ENCODE data around the gene ANKRD33B.

DNA sequence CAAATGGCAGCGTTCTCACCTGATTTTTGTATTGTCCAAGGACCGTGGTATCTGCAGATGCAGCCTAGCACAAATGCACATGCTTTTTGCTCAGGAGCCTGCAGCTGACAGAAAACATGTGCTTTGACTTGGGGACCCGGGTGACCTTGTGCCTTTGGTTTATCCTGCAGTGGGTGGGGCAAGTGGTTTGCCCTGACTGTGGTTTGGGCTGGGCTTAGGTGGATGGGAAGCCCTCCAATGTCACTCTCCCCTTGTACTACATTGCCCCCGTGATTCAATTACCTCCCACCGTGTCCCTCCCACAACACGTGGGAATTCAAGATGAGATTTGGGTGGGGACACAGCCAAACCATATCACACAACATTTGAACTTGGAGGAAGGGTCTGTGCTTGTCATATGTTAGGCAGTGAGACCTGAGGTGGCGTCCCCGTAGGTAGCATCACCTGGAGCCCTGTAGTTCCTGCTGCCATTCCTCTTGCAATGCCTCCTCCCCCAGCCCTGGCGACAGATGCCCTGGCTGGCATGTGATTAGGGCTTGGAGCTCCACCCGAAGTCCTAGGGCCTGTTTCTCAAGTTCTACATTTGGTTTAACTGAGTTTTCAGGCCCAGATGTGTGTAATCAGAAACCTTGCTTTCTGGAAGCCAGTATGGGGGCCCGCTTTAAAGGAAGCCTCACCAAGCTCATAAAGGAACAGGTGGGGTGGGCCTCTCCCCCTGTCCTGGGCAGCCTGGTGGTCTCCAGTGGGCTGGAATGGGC is 2.1 kb downstream of the ANKRD33B start:
- no peak for TF ChIP-seq EZH2 (IDR thresholded peaks at IDR 0.05; ENCODE audit: low read length)
- TF ChIP-seq, protein P1, sequence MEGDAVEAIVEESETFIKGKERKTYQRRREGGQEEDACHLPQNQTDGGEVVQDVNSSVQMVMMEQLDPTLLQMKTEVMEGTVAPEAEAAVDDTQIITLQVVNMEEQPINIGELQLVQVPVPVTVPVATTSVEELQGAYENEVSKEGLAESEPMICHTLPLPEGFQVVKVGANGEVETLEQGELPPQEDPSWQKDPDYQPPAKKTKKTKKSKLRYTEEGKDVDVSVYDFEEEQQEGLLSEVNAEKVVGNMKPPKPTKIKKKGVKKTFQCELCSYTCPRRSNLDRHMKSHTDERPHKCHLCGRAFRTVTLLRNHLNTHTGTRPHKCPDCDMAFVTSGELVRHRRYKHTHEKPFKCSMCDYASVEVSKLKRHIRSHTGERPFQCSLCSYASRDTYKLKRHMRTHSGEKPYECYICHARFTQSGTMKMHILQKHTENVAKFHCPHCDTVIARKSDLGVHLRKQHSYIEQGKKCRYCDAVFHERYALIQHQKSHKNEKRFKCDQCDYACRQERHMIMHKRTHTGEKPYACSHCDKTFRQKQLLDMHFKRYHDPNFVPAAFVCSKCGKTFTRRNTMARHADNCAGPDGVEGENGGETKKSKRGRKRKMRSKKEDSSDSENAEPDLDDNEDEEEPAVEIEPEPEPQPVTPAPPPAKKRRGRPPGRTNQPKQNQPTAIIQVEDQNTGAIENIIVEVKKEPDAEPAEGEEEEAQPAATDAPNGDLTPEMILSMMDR (optimal IDR thresholded peaks at IDR 0.05 in 1 of 3, IDR thresholded peaks at IDR 0.05 in 1 of 3, conservative IDR thresholded peaks at IDR 0.05 in 1 of 3; ENCODE audit: extremely low read depth in 1 of 3, insufficient read depth in 2 of 3, low read length in 3 of 3): no peak

All from keratinocyte (primary cell).